H9 (cell line): Measurements from ENCODE around the gene EXOC2. TPM values are rescaled to one million over a fixed set of nuclear protein-coding genes. Genes with fewer than 3 reads are reported as not detected.
A peak's percentile ranks its signal among the peaks of the same experiment; 100 is the strongest.

Experiments
- DNase-seq: peaks from one replicate; pipeline ENCODE4 v3.0.0-alpha.2; 2017
- H2AFZ ChIP-seq: one replicate; pipeline ENCODE4 v1.6.1; 2013; ENCODE audit warnings: mild to moderate bottlenecking, low read length, control low read depth, moderate library complexity
- H2AK5ac ChIP-seq: 2 replicates; pipeline ENCODE4 v1.6.1; 2013; ENCODE audit warnings: low read length, control low read depth, mixed read lengths; ENCODE audit not compliant: insufficient read length
- H2BK120ac ChIP-seq: one replicate; pipeline ENCODE4 v1.6.1; 2013; ENCODE audit warnings: low read depth, mild to moderate bottlenecking, low read length, control low read depth, inconsistent platforms; ENCODE audit not compliant: poor library complexity, severe bottlenecking
- H2BK12ac ChIP-seq: 2 replicates; pipeline ENCODE4 v1.6.1; 2013; ENCODE audit warnings: low read length, control low read depth, mixed read lengths, low read depth; ENCODE audit not compliant: insufficient read length
- H2BK15ac ChIP-seq: 2 replicates; pipeline ENCODE4 v1.6.1; 2013; ENCODE audit warnings: low read depth, low read length, control low read depth
- H2BK20ac ChIP-seq: one replicate; pipeline ENCODE4 v1.6.1; 2013; ENCODE audit warnings: low read depth, mild to moderate bottlenecking, low read length, control low read depth, inconsistent platforms; ENCODE audit not compliant: poor library complexity, severe bottlenecking
- H2BK5ac ChIP-seq: 2 replicates; pipeline ENCODE4 v1.6.1; 2013; ENCODE audit warnings: low read length, control low read depth, mixed read lengths; ENCODE audit not compliant: insufficient read length
- H3K14ac ChIP-seq: 2 replicates; pipeline ENCODE4 v1.6.1; 2013; ENCODE audit warnings: low read length, control low read depth; ENCODE audit not compliant: insufficient read depth
- H3K18ac ChIP-seq: 2 replicates; pipeline ENCODE4 v1.6.1; 2013; ENCODE audit warnings: low read depth, mild to moderate bottlenecking, mixed read lengths, low read length, control low read depth; ENCODE audit not compliant: insufficient read length
- H3K23ac ChIP-seq: 2 replicates; pipeline ENCODE4 v1.6.1; 2013; ENCODE audit warnings: low read length, control low read depth, mixed read lengths, low read depth; ENCODE audit not compliant: insufficient read length
- H3K23me2 ChIP-seq: 2 replicates; pipeline ENCODE4 v1.6.1; 2013; ENCODE audit warnings: low read depth, mild to moderate bottlenecking, mixed read lengths, low read length, control low read depth; ENCODE audit not compliant: insufficient read length, poor library complexity, severe bottlenecking
- H3K27ac ChIP-seq: 2 replicates; pipeline ENCODE4 v1.5.1; 2013; ENCODE audit warnings: low read length, control low read depth, mixed read lengths, low read depth; ENCODE audit not compliant: insufficient read length
- H3K27me3 ChIP-seq: 2 replicates; pipeline ENCODE4 v1.6.1; 2013; ENCODE audit warnings: low read length, control low read depth, inconsistent platforms; ENCODE audit not compliant: insufficient read depth
- H3K4ac ChIP-seq: 2 replicates; pipeline ENCODE4 v1.6.1; 2013; ENCODE audit warnings: low read depth, mild to moderate bottlenecking, control low read depth, inconsistent platforms, low read length, moderate library complexity
- H3K4me1 ChIP-seq: 2 replicates; pipeline ENCODE4 v1.6.1; 2013; ENCODE audit warnings: low read length, control low read depth, inconsistent platforms; ENCODE audit not compliant: insufficient read depth
- H3K4me2 ChIP-seq: 2 replicates; pipeline ENCODE4 v1.6.1; 2013; ENCODE audit warnings: low read length, control low read depth, mixed read lengths; ENCODE audit not compliant: insufficient read length, insufficient read depth
- H3K56ac ChIP-seq: 2 replicates; pipeline ENCODE4 v1.6.1; 2013; ENCODE audit warnings: low read depth, mild to moderate bottlenecking, mixed read lengths, low read length, control low read depth; ENCODE audit not compliant: insufficient read length
- H3K79me1 ChIP-seq: 2 replicates; pipeline ENCODE4 v1.6.1; 2013; ENCODE audit warnings: low read depth, mild to moderate bottlenecking, moderate library complexity, low read length, control low read depth, inconsistent platforms; ENCODE audit not compliant: insufficient read depth, poor library complexity, severe bottlenecking
- H3K79me2 ChIP-seq: 2 replicates; pipeline ENCODE4 v1.6.1; 2013; ENCODE audit warnings: low read length, control low read depth, inconsistent platforms; ENCODE audit not compliant: insufficient read depth
- H3K9ac ChIP-seq: 2 replicates; pipeline ENCODE4 v1.6.1; 2013; ENCODE audit warnings: low read length, control low read depth, mixed read lengths; ENCODE audit not compliant: insufficient read length; ENCODE audit errors: extremely low read depth
- H3K9me3 ChIP-seq: one replicate; pipeline ENCODE4 v1.6.1; 2013; ENCODE audit warnings: low read depth, low read length, inconsistent platforms; ENCODE audit not compliant: control insufficient read depth
- H3T11ph ChIP-seq: one replicate; pipeline ENCODE4 v1.6.1; 2013; ENCODE audit warnings: mild to moderate bottlenecking, low read length, control low read depth, inconsistent platforms
- H4K20me1 ChIP-seq: one replicate; pipeline ENCODE4 v1.6.1; 2013; ENCODE audit not compliant: control insufficient read depth, insufficient read length, insufficient read depth
- H4K5ac ChIP-seq: 2 replicates; pipeline ENCODE4 v1.6.1; 2013; ENCODE audit warnings: low read depth, mild to moderate bottlenecking, mixed read lengths, low read length, control low read depth; ENCODE audit not compliant: insufficient read length
- H4K8ac ChIP-seq: replicated peaks from 2 replicates; pipeline ENCODE4 v1.6.1; 2013; ENCODE audit warnings: low read length, control low read depth, mixed read lengths, low read depth; ENCODE audit not compliant: insufficient read length
- H4K91ac ChIP-seq: 2 replicates; pipeline ENCODE4 v1.6.1; 2013; ENCODE audit warnings: low read depth, mild to moderate bottlenecking, moderate library complexity, mixed read lengths, low read length, control low read depth; ENCODE audit not compliant: insufficient read length
- H3K27ac Mint-ChIP-seq, 3 experiments: 2 replicates in 2 of 3; 3 replicates in 1 of 3; pipeline ENCODE4 v1.8.0; 2020 to 2021; ENCODE audit warnings: mixed read lengths in 3 of 3, mild to moderate bottlenecking in 1 of 3, moderate library complexity in 1 of 3
- H3K27me3 Mint-ChIP-seq: 2 replicates; pipeline ENCODE4 v1.8.0; 2021; ENCODE audit warnings: low read depth, mild to moderate bottlenecking, moderate library complexity, mixed read lengths
- H3K36me3 Mint-ChIP-seq, 3 experiments: 2 replicates in 2 of 3; 3 replicates in 1 of 3; pipeline ENCODE4 v1.8.0; 2020 to 2021; ENCODE audit warnings: low read depth in 3 of 3, mixed read lengths in 3 of 3; ENCODE audit not compliant: insufficient read depth in 1 of 3
- H3K4me1 Mint-ChIP-seq, 2 experiments: 2 replicates each; pipeline ENCODE4 v1.8.0; 2020; ENCODE audit warnings: mixed read lengths in 2 of 2
- H3K4me3 Mint-ChIP-seq, 2 experiments: 2 replicates in 1 of 2; 3 replicates in 1 of 2; pipeline ENCODE4 v1.8.0; 2020 to 2021; ENCODE audit warnings: mild to moderate bottlenecking in 2 of 2, mixed read lengths in 2 of 2, moderate library complexity in 1 of 2
- H3K9me3 Mint-ChIP-seq, 2 experiments: 2 replicates in 1 of 2; 3 replicates in 1 of 2; pipeline ENCODE4 v1.8.0; 2020; ENCODE audit warnings: mild to moderate bottlenecking in 2 of 2, mixed read lengths in 2 of 2, moderate library complexity in 1 of 2
- WGBS: extraction: QIAGEN DNeasy Blood & Tissue Kit; methylation state at CpG from one replicate; pipeline ENCODE4 v1.1.7; 2013; ENCODE audit warnings: missing lambda C conversion rate, low lambda C conversion rate, mixed read lengths; ENCODE audit not compliant: insufficient read length; ENCODE audit errors: extremely low coverage; 5-methylcytosine and 5-hydroxymethylcytosine counted together
- total RNA-seq: library from RNA; stranded (reverse); gene quantifications from 2 replicates; pipeline ENCODE4 v1.2.1, GENCODE V29; 2021
- TF ChIP-seq, protein P1 (sequence below): fragments of 200-600 bp; sonication (generic); conservative IDR thresholded peaks from 3 replicates; pipeline ENCODE4 v1.8.0; 2021; ENCODE audit warnings: antibody characterized with exemption, mild to moderate bottlenecking

Gene EXOC2
- total RNA-seq, 1 experiment from 2014 or later = 29.9 TPM

GRCh38 chr6:701700-702479 lies 9.0 kb upstream of the EXOC2 start:
- Histone ChIP-seq H2BK5ac (no peak overlapping the region), H2BK15ac (no peak overlapping the region), H3K27ac (no peak overlapping the region), H3K79me2 (no peaks in the 10 kb centered on the region), H3K27me3 (no peaks in the 10 kb centered on the region), H3K9me3 (no peaks in the 10 kb centered on the region), H3K14ac (no peak overlapping the region), H3K18ac (no peak overlapping the region), H3K4me2 (no peak overlapping the region), H3K79me1 (no peaks in the 10 kb centered on the region), H4K20me1 (no peaks in the 10 kb centered on the region), H3K4ac (no peak overlapping the region), H3T11ph (no peak overlapping the region), H4K91ac (no peak overlapping the region), H3K56ac (no peak overlapping the region), H3K4me1 (peaks cover 2% of the 10 kb centered on the region; the same call in 1 of the 2 replicates), H2AK5ac (no peak overlapping the region), H3K9ac (no peak overlapping the region), H2BK120ac (no peak overlapping the region), H2AFZ (no peak overlapping the region), H2BK12ac (no peak overlapping the region), H3K23ac (no peak overlapping the region), H3K23me2 (no peaks in the 10 kb centered on the region), H4K5ac (no peak overlapping the region), H2BK20ac (no peak overlapping the region), H4K8ac (no peak overlapping the region)
- peaks cover 17 to 45% of the 10 kb centered on the region in 2 experiments for H3K4me1 Mint-ChIP-seq
- H3K27ac Mint-ChIP-seq = peak overlapping the region in 2 of 3 experiments; percentile 63 to 79; a peak in 3 of 7 replicates
- H3K9me3 Mint-ChIP-seq = no peaks in the 10 kb centered on the region; a peak in 1 of 5 replicates
- no peaks in the 10 kb centered on the region for H3K36me3 Mint-ChIP-seq
- TF ChIP-seq, protein P1, sequence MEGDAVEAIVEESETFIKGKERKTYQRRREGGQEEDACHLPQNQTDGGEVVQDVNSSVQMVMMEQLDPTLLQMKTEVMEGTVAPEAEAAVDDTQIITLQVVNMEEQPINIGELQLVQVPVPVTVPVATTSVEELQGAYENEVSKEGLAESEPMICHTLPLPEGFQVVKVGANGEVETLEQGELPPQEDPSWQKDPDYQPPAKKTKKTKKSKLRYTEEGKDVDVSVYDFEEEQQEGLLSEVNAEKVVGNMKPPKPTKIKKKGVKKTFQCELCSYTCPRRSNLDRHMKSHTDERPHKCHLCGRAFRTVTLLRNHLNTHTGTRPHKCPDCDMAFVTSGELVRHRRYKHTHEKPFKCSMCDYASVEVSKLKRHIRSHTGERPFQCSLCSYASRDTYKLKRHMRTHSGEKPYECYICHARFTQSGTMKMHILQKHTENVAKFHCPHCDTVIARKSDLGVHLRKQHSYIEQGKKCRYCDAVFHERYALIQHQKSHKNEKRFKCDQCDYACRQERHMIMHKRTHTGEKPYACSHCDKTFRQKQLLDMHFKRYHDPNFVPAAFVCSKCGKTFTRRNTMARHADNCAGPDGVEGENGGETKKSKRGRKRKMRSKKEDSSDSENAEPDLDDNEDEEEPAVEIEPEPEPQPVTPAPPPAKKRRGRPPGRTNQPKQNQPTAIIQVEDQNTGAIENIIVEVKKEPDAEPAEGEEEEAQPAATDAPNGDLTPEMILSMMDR = peak; percentile 57
- no peak overlapping the region for H3K4me3 Mint-ChIP-seq
- no CpG with 5 or more reads among the region's 11 CpGs for WGBS
- H3K27me3 Mint-ChIP-seq = no peaks in the 10 kb centered on the region; the same call in 1 of the 2 replicates
- no peak for DNase-seq
